SK-N-SH (cell line): ENCODE data around the gene TRIM46. TPM values are rescaled to one million over a fixed set of nuclear protein-coding genes. Genes with fewer than 3 reads are reported as not detected.

Source experiments
- CTCF ChIA-PET: fragments of 300-600, 350-600 bp; formaldehyde crosslinking; extraction: SDS; loops from one replicate; lab custom pipeline; 2021; lab: Yijun Ruan, JAX
- POLR2A ChIA-PET: fragments of 350-600 bp; sonication (Branson Sonifier 250); formaldehyde crosslinking; extraction: SDS; loops from one replicate; lab custom pipeline; 2020; ENCODE audit warnings: antibody characterized with exemption, inconsistent platforms; lab: Yijun Ruan, JAX
- DNase-seq: peaks from one replicate; pipeline ENCODE4 v3.0.0; 2012
- H2AFZ ChIP-seq: fragments of 200-600 bp; sonication (generic); 2 replicates; pipeline ENCODE4 v1.8.1; 2016; ENCODE audit warnings: antibody characterized with exemption, mild to moderate bottlenecking, low read depth
- H3F3A ChIP-seq: fragments of 200-600 bp; sonication (generic); replicated peaks from 2 replicates; pipeline ENCODE3; 2016; ENCODE audit warnings: antibody characterized with exemption, mild to moderate bottlenecking; ENCODE audit not compliant: insufficient read depth
- H3K27ac ChIP-seq, 2 experiments: fragments of 200-500 bp in 1 of 2; fragments of 200-600 bp in 1 of 2; sonication (Bioruptor generic) in 1 of 2; sonication (generic), shearing (Covaris generic) in 1 of 2; 2 replicates each; pipeline versions ENCODE4 v1.5.1 to v1.6.1; 2014 to 2016; ENCODE audit warnings: low read depth in 2 of 2, inconsistent platforms in 1 of 2, low read length in 1 of 2, mild to moderate bottlenecking in 1 of 2, mixed read lengths in 1 of 2
- H3K27me3 ChIP-seq: fragments of 200-600 bp; sonication (generic), shearing (Covaris generic); 2 replicates; pipeline ENCODE4 v1.6.1; 2016; ENCODE audit warnings: mixed run types; ENCODE audit not compliant: insufficient read depth
- H3K36me3 ChIP-seq, 2 experiments: fragments of 200-500 bp in 1 of 2; fragments of 200-600 bp in 1 of 2; sonication (Bioruptor generic) in 1 of 2; sonication (generic) in 1 of 2; replicated peaks in 1 of 2; 2 replicates each; pipeline versions ENCODE3 to v1.5.1; 2014 to 2016; ENCODE audit warnings: low read length in 1 of 2, mild to moderate bottlenecking in 1 of 2; ENCODE audit not compliant: insufficient read depth in 2 of 2, control insufficient read depth in 1 of 2
- H3K4me1 ChIP-seq, 2 experiments: fragments of 200-500 bp in 1 of 2; fragments of 200-600 bp in 1 of 2; sonication (Bioruptor generic) in 1 of 2; sonication (generic), shearing (Covaris generic) in 1 of 2; 2 replicates each; pipeline versions ENCODE4 v1.5.1 to v1.6.1; 2014 to 2016; ENCODE audit warnings: low read depth in 1 of 2, low read length in 1 of 2, mixed run types in 1 of 2; ENCODE audit not compliant: insufficient read depth in 2 of 2, control insufficient read depth in 1 of 2
- H3K4me2 ChIP-seq: fragments of 200-600 bp; sonication (generic), shearing (Covaris generic); 2 replicates; pipeline ENCODE4 v1.6.1; 2017; ENCODE audit warnings: mixed run types
- H3K4me3 ChIP-seq, 2 experiments: fragments of 200-500 bp in 1 of 2; fragments of 200-600 bp in 1 of 2; sonication (Bioruptor generic) in 1 of 2; sonication (generic), shearing (Covaris generic) in 1 of 2; 2 replicates each; pipeline versions ENCODE4 v1.5.1 to v1.8.1; 2014 to 2016; ENCODE audit warnings: low read depth in 2 of 2, inconsistent platforms in 1 of 2, low read length in 1 of 2, mild to moderate bottlenecking in 1 of 2, mixed read lengths in 1 of 2, moderate library complexity in 1 of 2
- H3K79me2 ChIP-seq: fragments of 200-600 bp; sonication (generic); 2 replicates; pipeline ENCODE4 v1.8.1; 2017; ENCODE audit warnings: mild to moderate bottlenecking; ENCODE audit not compliant: insufficient read depth
- H3K9ac ChIP-seq: fragments of 200-600 bp; sonication (generic); 2 replicates; pipeline ENCODE4 v1.6.1; 2017; ENCODE audit warnings: mixed run types
- H3K9me2 ChIP-seq: fragments of 200-600 bp; sonication (generic); 2 replicates; pipeline ENCODE4 v1.6.1; 2017; ENCODE audit warnings: mixed run types
- H3K9me3 ChIP-seq: fragments of 200-600 bp; sonication (generic); 2 replicates; pipeline ENCODE4 v1.6.1; 2017; ENCODE audit warnings: mixed run types, mild to moderate bottlenecking, moderate library complexity
- H4K20me1 ChIP-seq: fragments of 200-600 bp; sonication (generic); 2 replicates; pipeline ENCODE4 v1.6.1; 2017; ENCODE audit warnings: mild to moderate bottlenecking, mixed run types; ENCODE audit not compliant: insufficient read depth
- CHD2 ChIP-seq: fragments of 150-350 bp; IDR thresholded peaks from 2 replicates; pipeline ENCODE4 v1.6.1; 2018; ENCODE audit warnings: low read length; ENCODE audit not compliant: partially characterized antibody
- ELF1 ChIP-seq: IDR thresholded peaks from 2 replicates; pipeline ENCODE4 v1.4.0; 2012
- EZH2phosphoT487 ChIP-seq: fragments of 200-600 bp; sonication (generic); IDR thresholded peaks from 2 replicates; pipeline ENCODE4 v1.6.1; 2017; ENCODE audit warnings: low read depth, mixed run types, mild to moderate bottlenecking, antibody characterized with exemption, moderate library complexity, borderline replicate concordance
- FOXM1 ChIP-seq: IDR thresholded peaks from 2 replicates; pipeline ENCODE4 v1.4.0; 2012; ENCODE audit warnings: low read depth, mild to moderate bottlenecking
- GATA2 ChIP-seq: sonication (generic); formaldehyde crosslinking; IDR thresholded peaks from 2 replicates; pipeline ENCODE4 v1.5.0; 2020; ENCODE audit warnings: mild to moderate bottlenecking, missing genetic modification reagents
- IRF3 ChIP-seq: fragments of 150-350 bp; IDR thresholded peaks from 2 replicates; pipeline ENCODE4 v1.6.1; 2016; ENCODE audit warnings: mild to moderate bottlenecking, low read depth, low read length
- JUND ChIP-seq: IDR thresholded peaks from 2 replicates; pipeline ENCODE4 v1.4.0; 2012
- MAX ChIP-seq: IDR thresholded peaks from 2 replicates; pipeline ENCODE4 v1.4.0; 2012; ENCODE audit warnings: low read depth
- MXI1 ChIP-seq: IDR thresholded peaks from 2 replicates; pipeline ENCODE4 v1.6.1; 2012; ENCODE audit warnings: mild to moderate bottlenecking, low read depth, low read length, improper control_type of control experiment
- NFIC ChIP-seq: IDR thresholded peaks from 2 replicates; pipeline ENCODE4 v1.4.0; 2012; ENCODE audit warnings: borderline replicate concordance
- POLR2AphosphoS5 ChIP-seq: IDR thresholded peaks from 2 replicates; pipeline ENCODE4 v1.6.1; 2012; ENCODE audit warnings: low read depth, low read length
- RCOR1 ChIP-seq: fragments of 150-350 bp; IDR thresholded peaks from 2 replicates; pipeline ENCODE4 v1.6.1; 2017; ENCODE audit warnings: antibody characterized with exemption, low read length
- RFX5 ChIP-seq: IDR thresholded peaks from 2 replicates; pipeline ENCODE4 v1.6.1; 2012; ENCODE audit warnings: mild to moderate bottlenecking, improper control_type of control experiment, low read length
- RXRA ChIP-seq: IDR thresholded peaks from 2 replicates; pipeline ENCODE4 v1.4.0; 2012; ENCODE audit warnings: low read depth, mild to moderate bottlenecking, borderline replicate concordance
- SMC3 ChIP-seq: IDR thresholded peaks from 2 replicates; pipeline ENCODE4 v1.6.1; 2012; ENCODE audit warnings: low read depth, low read length, improper control_type of control experiment
- TCF12 ChIP-seq: IDR thresholded peaks from 2 replicates; pipeline ENCODE4 v1.4.0; 2012
- TEAD4 ChIP-seq: IDR thresholded peaks from 2 replicates; pipeline ENCODE4 v1.4.0; 2012; ENCODE audit warnings: mild to moderate bottlenecking, borderline replicate concordance; ENCODE audit not compliant: insufficient read depth
- WGBS: methylation state at CpG from one replicate; pipeline ENCODE4 v1.1.6; 2017; ENCODE audit warnings: low lambda C conversion rate; 5-methylcytosine and 5-hydroxymethylcytosine counted together
- polyA plus RNA-seq, 3 experiments: library from polyadenylated mRNA; depleted of rRNA; stranded (reverse); fragments of >200 nt; gene quantifications; 2 replicates each; pipeline ENCODE4 v1.2.3, GENCODE V29; 2012
- TF ChIP-seq, protein P1 (sequence below): fragments of 150-350 bp; IDR thresholded peaks from 2 replicates; pipeline ENCODE4 v1.6.1; 2017; ENCODE audit warnings: antibody characterized with exemption, low read length, low read depth, borderline replicate concordance

TRIM46 gene
- polyA plus RNA-seq, 1 of the 3 experiments (the other 2 are of a cell fraction), result 12.7 TPM

DNA sequence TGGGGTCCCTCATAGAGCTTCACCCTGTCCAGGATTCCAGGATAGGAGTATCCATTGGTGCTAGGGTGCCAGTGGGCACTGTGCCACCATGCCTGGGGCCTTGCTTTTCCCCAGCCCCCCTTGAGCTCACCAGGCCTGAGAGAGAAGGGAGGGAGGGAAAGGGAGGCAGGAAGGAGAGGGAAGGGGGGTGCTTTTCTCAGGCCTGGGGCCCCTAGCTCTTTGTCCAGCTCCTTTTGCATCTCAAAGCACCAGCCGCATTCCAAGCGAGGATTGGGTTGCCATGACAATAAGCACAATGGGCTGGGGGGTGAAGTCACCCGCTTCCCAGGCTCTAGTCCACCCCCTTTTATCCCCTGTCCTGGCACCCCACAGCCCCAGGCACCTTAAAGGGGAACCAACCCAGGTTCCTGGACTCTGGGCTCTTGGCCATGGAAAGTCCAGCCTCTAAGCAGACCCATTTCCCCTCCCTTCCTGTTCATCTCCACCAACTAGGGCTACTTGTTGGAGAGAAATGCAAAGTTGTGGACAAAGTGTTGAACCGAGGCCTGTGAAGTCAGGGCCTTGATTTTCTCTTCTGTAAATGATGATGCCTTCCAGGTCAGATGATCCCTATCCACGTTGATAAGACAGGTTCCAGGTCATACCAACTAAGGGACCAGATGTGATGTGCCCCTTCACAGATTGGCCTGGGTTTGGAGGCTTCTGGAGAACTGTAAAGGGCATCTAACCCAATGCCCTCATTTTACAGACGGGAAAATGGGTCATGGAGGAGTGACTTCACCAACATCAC is 22.6 kb downstream of the TRIM46 start:
- Histone ChIP-seq H2AFZ (no peak overlapping the region), H3K9me2 (no peaks in the 10 kb centered on the region), H3F3A (peaks cover 18% of the 10 kb centered on the region), H4K20me1 (no peaks in the 10 kb centered on the region), H3K9ac (peak overlapping the region; percentile 61; the same call in 1 of the 2 replicates), H3K79me2 (peaks cover 19% of the 10 kb centered on the region; the same call in 1 of the 2 replicates), H3K27me3 (no peaks in the 10 kb centered on the region), H3K36me3 (peaks cover 9 to 36% of the 10 kb centered on the region in 2 experiments), H3K27ac (peak overlapping the region in 1 of 2 experiments; percentile 86; a peak in 2 of 4 replicates), H3K4me3 (peak overlapping the region; percentile 50 to 60; a peak in 2 of 4 replicates), H3K4me1 (peaks cover 0 to 24% of the 10 kb centered on the region in 2 experiments; a peak in 2 of 4 replicates), H3K9me3 (no peaks in the 10 kb centered on the region), H3K4me2 (peak overlapping the region; percentile 83)
- 84% methylated on average over 6 of the region's 6 CpGs for WGBS
- POLR2A ChIA-PET, result interaction anchor here (1.1 to 5.1 kb wide), 2 partner anchors 12 to 65 kb away, joined by 3 to 25 read pairs; partner anchors contain the start of genes MTX1 and THBS3
- TF ChIP-seq POLR2AphosphoS5 (0 out of 2 replicates have a peak, but pooled peaks have one; percentile 7), FOXM1 (no peak)
- no peak for DNase-seq
- CTCF ChIA-PET, result interaction anchor here (1.0 to 5.2 kb wide), 5 partner anchors 11 to 46 kb away, joined by 3 to 203 read pairs (median 5); partner anchors contain the start of genes KRTCAP2, MTX1, THBS3 and TRIM46

- H3K79me2 ChIP-seq, result peaks cover 19% of the 10 kb centered on the region; the same call in 1 of the 2 replicates
- ChIA-PET POLR2A (interaction anchor here (0.6 to 5.1 kb wide), 3 partner anchors 11 to 1294 kb away, joined by 3 to 25 read pairs (median 3); partner anchors contain the start of genes MTX1 and THBS3), CTCF (interaction anchor here (1.2 to 5.2 kb wide), 3 partner anchors 11 to 30 kb away, joined by 4 to 80 read pairs (median 5); partner anchors contain the start of genes MTX1 and THBS3)
- peaks cover 13 to 42% of the 10 kb centered on the region in 2 experiments for H3K36me3 ChIP-seq
- no peak for DNase-seq
- no peak overlapping the region for H3K4me3 ChIP-seq
- H3K9me3 ChIP-seq, result no peaks in the 10 kb centered on the region
- H3F3A ChIP-seq, result peaks cover 18% of the 10 kb centered on the region
- no peaks in the 10 kb centered on the region for H3K9me2 ChIP-seq
- TF ChIP-seq JUND (no peak), GATA2 (no peak), TCF12 (no peak), RXRA (no peak), ELF1 (no peak), POLR2AphosphoS5 (no peak), MXI1 (no peak), CHD2 (no peak), RFX5 (no peak), SMC3 (no peak), RCOR1 (no peak), IRF3 (no peak), NFIC (no peak), MAX (no peak), TEAD4 (no peak), EZH2phosphoT487 (no peak)
- TF ChIP-seq, protein P1, sequence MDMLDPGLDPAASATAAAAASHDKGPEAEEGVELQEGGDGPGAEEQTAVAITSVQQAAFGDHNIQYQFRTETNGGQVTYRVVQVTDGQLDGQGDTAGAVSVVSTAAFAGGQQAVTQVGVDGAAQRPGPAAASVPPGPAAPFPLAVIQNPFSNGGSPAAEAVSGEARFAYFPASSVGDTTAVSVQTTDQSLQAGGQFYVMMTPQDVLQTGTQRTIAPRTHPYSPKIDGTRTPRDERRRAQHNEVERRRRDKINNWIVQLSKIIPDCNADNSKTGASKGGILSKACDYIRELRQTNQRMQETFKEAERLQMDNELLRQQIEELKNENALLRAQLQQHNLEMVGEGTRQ, result no peak
- H4K20me1 ChIP-seq, result no peaks in the 10 kb centered on the region
- no peak overlapping the region for H3K9ac ChIP-seq
- WGBS, result 95% methylated on average over 15 of the region's 20 CpGs
- H3K27ac ChIP-seq, result peak overlapping the region in 1 of 2 experiments; percentile 86; a peak in 1 of 4 replicates
- H2AFZ ChIP-seq, result no peak overlapping the region
- H3K27me3 ChIP-seq, result no peaks in the 10 kb centered on the region
- H3K4me1 ChIP-seq, result peaks cover 0 to 24% of the 10 kb centered on the region in 2 experiments; a peak in 2 of 4 replicates
- no peak overlapping the region for H3K4me2 ChIP-seq
Observed at GRCh38 chr1:155196893-155197638, 23.4 kb downstream of the TRIM46 start.
